ENCODE data around the gene GPR108.
"Not testable (repeated sequence)": the region's sequence is repeated elsewhere in the genome, so short reads cannot be mapped to it uniquely, and the experiment has no call there.

The GPR108 gene

GRCh38 chr19:6720369-6721137 lies 16.8 kb downstream of the GPR108 start, which contains the start of gene C3:
Gene C3, minus strand, starts transcription at chr19:6720650. Its CDS starts 61 bp downstream, at chr19:6720589.
- no peak for DNase-seq (ENCODE audit: low read depth in 2 of 2)

- DNase-seq (ENCODE audit: low read depth in 2 of 2) = no peak
Observed at GRCh38 chr19:6719992-6720368, 17.4 kb downstream of the GPR108 start.

- no peak for DNase-seq (ENCODE audit: low read depth in 2 of 2)
Observed at GRCh38 chr19:6719540-6719861, 17.9 kb downstream of the GPR108 start.

GRCh38 chr19:6718741-6719539 lies 18.4 kb downstream of the GPR108 start:
- DNase-seq (ENCODE audit: low read depth in 2 of 2) = no peak

- DNase-seq (ENCODE audit: low read depth in 2 of 2) = no peak
Observed at GRCh38 chr19:6718111-6718740, 19.2 kb downstream of the GPR108 start.

- DNase-seq (ENCODE audit: low read depth in 2 of 2) = no peak
Observed at GRCh38 chr19:6717441-6717971, 19.9 kb downstream of the GPR108 start.

- DNase-seq (ENCODE audit: low read depth in 2 of 2) = no peak
Observed at GRCh38 chr19:6717036-6717435, 20.3 kb downstream of the GPR108 start.

GRCh38 chr19:6716610-6716970 lies 20.8 kb downstream of the GPR108 start:
- DNase-seq (ENCODE audit: low read depth in 2 of 2) = no peak

- DNase-seq (ENCODE audit: low read depth in 2 of 2) = no peak
Observed at GRCh38 chr19:6714749-6715555, 22.4 kb downstream of the GPR108 start.

- no peak for DNase-seq (ENCODE audit: low read depth in 2 of 2)
Observed at GRCh38 chr19:6713773-6714692, 23.3 kb downstream of the GPR108 start.

- DNase-seq (ENCODE audit: low read depth in 2 of 2) = no peak
Observed at GRCh38 chr19:6712692-6713670, 24.4 kb downstream of the GPR108 start.

GRCh38 chr19:6712231-6712630 lies 25.1 kb downstream of the GPR108 start:
- DNase-seq (ENCODE audit: low read depth in 2 of 2) = no peak

GRCh38 chr19:6711605-6712004 lies 25.8 kb downstream of the GPR108 start:
- no peak for DNase-seq (ENCODE audit: low read depth in 2 of 2)

GRCh38 chr19:6711078-6711361 lies 26.4 kb downstream of the GPR108 start:
- DNase-seq (ENCODE audit: low read depth in 2 of 2) = no peak

GRCh38 chr19:6710273-6711077 lies 26.9 kb downstream of the GPR108 start:
- DNase-seq (ENCODE audit: low read depth in 2 of 2) = no peak

- DNase-seq (ENCODE audit: low read depth in 2 of 2) = no peak
Observed at GRCh38 chr19:6709549-6709948, 27.8 kb downstream of the GPR108 start.

GRCh38 chr19:6708913-6709312 lies 28.5 kb downstream of the GPR108 start:
- DNase-seq (ENCODE audit: low read depth in 2 of 2) = not testable (repeated sequence)

GRCh38 chr19:6708346-6708745 lies 29.0 kb downstream of the GPR108 start:
- no peak for DNase-seq (ENCODE audit: low read depth in 2 of 2)

- DNase-seq (ENCODE audit: low read depth in 2 of 2) = no peak
Observed at GRCh38 chr19:6707658-6708018, 29.7 kb downstream of the GPR108 start.
